Esophagus muscularis mucosa (tissue), 4 donors: ENCODE results near the gene HOXA10.

Experiments used
- EP300 ChIP-seq: sonication (generic); formaldehyde crosslinking; IDR thresholded peaks from one replicate; pipeline ENCODE4 v1.6.1; 2017; ENCODE audit warnings: antibody characterized with exemption
- POLR2A ChIP-seq: fragments of 450-650 bp; IDR thresholded peaks from one replicate; pipeline ENCODE4 v1.6.1; 2017; ENCODE audit warnings: antibody characterized with exemption, moderate library complexity, mild to moderate bottlenecking, low read depth
- POLR2AphosphoS5 ChIP-seq, 2 donors: sonication (generic); formaldehyde crosslinking; IDR thresholded peaks; one replicate each; pipeline ENCODE4 v1.6.1; 2017; ENCODE audit warnings: antibody characterized with exemption in 2 of 2
- TF ChIP-seq, protein P1 (sequence below), 3 experiments: fragments of 200-600 bp in 2 of 3; fragments of 450-650 bp in 1 of 3; sonication (generic) in 2 of 3; IDR thresholded peaks; one replicate each; pipeline ENCODE4 v1.5.1; 2017 to 2019; ENCODE audit warnings: antibody characterized with exemption in 3 of 3, mild to moderate bottlenecking in 2 of 3, moderate library complexity in 1 of 3

DNA sequence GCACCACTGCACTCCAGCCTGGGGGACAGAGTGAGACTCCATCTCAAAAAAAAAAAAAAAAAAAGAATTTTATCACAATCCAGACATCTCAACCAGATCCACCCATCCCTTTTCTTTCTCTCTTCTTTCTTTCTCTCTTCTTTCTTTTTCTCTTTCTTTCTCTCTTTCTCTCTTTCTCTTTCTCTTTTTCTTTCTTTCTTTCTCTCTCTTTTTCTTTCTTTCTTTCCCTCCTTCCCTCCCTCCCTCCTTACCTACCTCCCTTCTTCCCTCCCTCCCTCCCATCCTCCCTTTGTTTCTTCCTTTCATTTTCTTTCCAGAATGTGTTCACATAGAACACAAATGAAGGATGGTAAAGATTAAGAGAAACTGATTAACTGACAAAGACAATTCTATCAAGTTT lies 43.8 kb upstream of the HOXA10 start:
- TF ChIP-seq, protein P1, sequence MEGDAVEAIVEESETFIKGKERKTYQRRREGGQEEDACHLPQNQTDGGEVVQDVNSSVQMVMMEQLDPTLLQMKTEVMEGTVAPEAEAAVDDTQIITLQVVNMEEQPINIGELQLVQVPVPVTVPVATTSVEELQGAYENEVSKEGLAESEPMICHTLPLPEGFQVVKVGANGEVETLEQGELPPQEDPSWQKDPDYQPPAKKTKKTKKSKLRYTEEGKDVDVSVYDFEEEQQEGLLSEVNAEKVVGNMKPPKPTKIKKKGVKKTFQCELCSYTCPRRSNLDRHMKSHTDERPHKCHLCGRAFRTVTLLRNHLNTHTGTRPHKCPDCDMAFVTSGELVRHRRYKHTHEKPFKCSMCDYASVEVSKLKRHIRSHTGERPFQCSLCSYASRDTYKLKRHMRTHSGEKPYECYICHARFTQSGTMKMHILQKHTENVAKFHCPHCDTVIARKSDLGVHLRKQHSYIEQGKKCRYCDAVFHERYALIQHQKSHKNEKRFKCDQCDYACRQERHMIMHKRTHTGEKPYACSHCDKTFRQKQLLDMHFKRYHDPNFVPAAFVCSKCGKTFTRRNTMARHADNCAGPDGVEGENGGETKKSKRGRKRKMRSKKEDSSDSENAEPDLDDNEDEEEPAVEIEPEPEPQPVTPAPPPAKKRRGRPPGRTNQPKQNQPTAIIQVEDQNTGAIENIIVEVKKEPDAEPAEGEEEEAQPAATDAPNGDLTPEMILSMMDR (IDR thresholded peaks at IDR 0.05): no peak
- TF ChIP-seq POLR2AphosphoS5 (IDR thresholded peaks at IDR 0.05) (no peak), EP300 (no peak), POLR2A (no peak)
